GM23338 (cell line): ENCODE measurements around the gene TF. TPM values are rescaled to one million over a fixed set of nuclear protein-coding genes. Genes with fewer than 3 reads are reported as not detected.

Experiments
- ATAC-seq: fragments of 200-7000 bp; cut with Tn5 transposase; 3 replicates; pipeline ENCODE4 v1.9.1; 2020
- DNase-seq: peaks from one replicate; pipeline ENCODE4 v3.0.0-alpha.2; 2015; ENCODE audit warnings: low spot score
- H2AFZ ChIP-seq: fragments of 200-600 bp; sonication (generic); 2 replicates; pipeline ENCODE4 v1.8.0; 2016; ENCODE audit warnings: antibody characterized with exemption, mild to moderate bottlenecking, moderate library complexity
- H3F3A ChIP-seq: fragments of 200-600 bp; sonication (generic); replicated peaks from 2 replicates; pipeline ENCODE4 v1.8.0; 2017; ENCODE audit warnings: antibody characterized with exemption, mixed run types, low read depth
- H3K27ac ChIP-seq: fragments of 200-600 bp; sonication (generic); 2 replicates; pipeline ENCODE4 v1.6.1; 2016; ENCODE audit warnings: low read depth
- H3K27me3 ChIP-seq: fragments of 200-600 bp; sonication (generic); 2 replicates; pipeline ENCODE4 v1.8.0; 2016; ENCODE audit warnings: mild to moderate bottlenecking, mixed run types, moderate library complexity; ENCODE audit not compliant: insufficient read depth
- H3K36me3 ChIP-seq: fragments of 200-600 bp; sonication (generic); 2 replicates; pipeline ENCODE4 v1.8.0; 2016; ENCODE audit warnings: mild to moderate bottlenecking; ENCODE audit not compliant: insufficient read depth
- H3K4me1 ChIP-seq: fragments of 200-600 bp; sonication (generic); 2 replicates; pipeline ENCODE4 v1.8.0; 2016; ENCODE audit warnings: mild to moderate bottlenecking, moderate library complexity; ENCODE audit not compliant: insufficient read depth
- H3K4me2 ChIP-seq: fragments of 200-600 bp; sonication (generic); 2 replicates; pipeline ENCODE4 v1.7.1; 2017; ENCODE audit warnings: mixed run types
- H3K4me3 ChIP-seq: fragments of 200-600 bp; sonication (generic); 2 replicates; pipeline ENCODE4 v1.6.1; 2016; ENCODE audit warnings: mixed run types
- H3K79me2 ChIP-seq: fragments of 200-600 bp; sonication (generic); replicated peaks from 2 replicates; pipeline ENCODE4 v1.8.0; 2017; ENCODE audit warnings: mild to moderate bottlenecking; ENCODE audit not compliant: insufficient read depth
- H3K9me2 ChIP-seq: fragments of 200-600 bp; sonication (generic); 2 replicates; pipeline ENCODE4 v1.8.0; 2017; ENCODE audit not compliant: insufficient read depth
- H4K20me1 ChIP-seq: fragments of 200-600 bp; sonication (generic); replicated peaks from 2 replicates; pipeline ENCODE4 v1.8.0; 2017; ENCODE audit warnings: mild to moderate bottlenecking; ENCODE audit not compliant: insufficient read depth
- H3K27ac Mint-ChIP-seq: 2 replicates; pipeline ENCODE4 v1.8.0; 2020; ENCODE audit warnings: inconsistent platforms, mild to moderate bottlenecking, moderate library complexity, mixed read lengths
- H3K27me3 Mint-ChIP-seq: 3 replicates; pipeline ENCODE4 v1.8.0; 2022; ENCODE audit warnings: low read depth, mild to moderate bottlenecking, moderate library complexity, mixed read lengths, inconsistent platforms; ENCODE audit not compliant: insufficient read depth, poor library complexity
- H3K36me3 Mint-ChIP-seq: 3 replicates; pipeline ENCODE4 v1.8.0; 2021; ENCODE audit warnings: low read depth, mild to moderate bottlenecking, inconsistent platforms, moderate library complexity, mixed read lengths
- H3K4me1 Mint-ChIP-seq: 3 replicates; pipeline ENCODE4 v1.8.0; 2020; ENCODE audit warnings: mild to moderate bottlenecking, inconsistent platforms, mixed read lengths
- H3K4me3 Mint-ChIP-seq: 3 replicates; pipeline ENCODE4 v1.8.0; 2021; ENCODE audit warnings: moderate library complexity, mild to moderate bottlenecking, inconsistent platforms, mixed read lengths
- H3K9me3 Mint-ChIP-seq: 3 replicates; pipeline ENCODE4 v1.8.0; 2020; ENCODE audit warnings: moderate library complexity, mild to moderate bottlenecking, inconsistent platforms, mixed read lengths
- CREB1 ChIP-seq: fragments of 250-450 bp; sonication (Bioruptor Pico); IDR thresholded peaks from 2 replicates; pipeline ENCODE4 v1.5.0; 2020; ENCODE audit warnings: low read depth, mild to moderate bottlenecking, moderate library complexity
- CTCF ChIP-seq, 2 experiments: fragments of 200-600 bp in 1 of 2; sonication (generic) in 1 of 2; conservative IDR thresholded peaks; 2 replicates each; pipeline versions ENCODE4 v1.5.1 to v1.6.1; 2016 to 2017; ENCODE audit warnings: antibody characterized with exemption in 2 of 2, low read depth in 2 of 2, mild to moderate bottlenecking in 2 of 2, moderate library complexity in 1 of 2
- EZH2 ChIP-seq: fragments of 200-600 bp; sonication (generic); IDR thresholded peaks from one replicate; pipeline ENCODE4 v1.8.0; 2017; ENCODE audit warnings: antibody characterized with exemption, mild to moderate bottlenecking, low read depth; ENCODE audit not compliant: unreplicated experiment
- EZH2phosphoT487 ChIP-seq: fragments of 200-600 bp; sonication (generic); IDR thresholded peaks from one replicate; pipeline ENCODE4 v1.8.1; 2018; ENCODE audit warnings: antibody characterized with exemption; ENCODE audit not compliant: unreplicated experiment
- JUNB ChIP-seq: IDR thresholded peaks from one replicate; pipeline ENCODE4 v1.6.1; 2016; ENCODE audit warnings: antibody characterized with exemption; ENCODE audit not compliant: unreplicated experiment
- NANOG ChIP-seq: IDR thresholded peaks from 2 replicates; pipeline ENCODE4 v1.6.1; 2016; ENCODE audit warnings: antibody characterized with exemption, borderline replicate concordance
- POLR2AphosphoS5 ChIP-seq: IDR thresholded peaks from 2 replicates; pipeline ENCODE4 v1.6.1; 2016; ENCODE audit warnings: antibody characterized with exemption, low read depth
- STAT1 ChIP-seq: IDR thresholded peaks from one replicate; pipeline ENCODE4 v1.6.1; 2016; ENCODE audit warnings: antibody characterized with exemption; ENCODE audit not compliant: unreplicated experiment
- ZNF114 ChIP-seq: fragments of 250-450 bp; sonication (Bioruptor Pico); IDR thresholded peaks from 2 replicates; pipeline ENCODE4 v1.5.0; 2020; ENCODE audit warnings: mild to moderate bottlenecking, moderate library complexity
- ZNF331 ChIP-seq: fragments of 250-450 bp; sonication (Bioruptor Pico); IDR thresholded peaks from 2 replicates; pipeline ENCODE4 v1.5.0; 2020; ENCODE audit warnings: low read depth, mild to moderate bottlenecking, moderate library complexity
- polyA plus RNA-seq: library from polyadenylated mRNA; unstranded; fragments of >200 nt; fragmentation: Nextera tagmentation; extraction: Ambion mirVana; gene quantifications from 2 replicates; pipeline ENCODE4 v1.2.1, GENCODE V29; 2016
- total RNA-seq: library from RNA; depleted of rRNA; stranded (reverse); fragments of >200 nt; shearing (Covaris generic); gene quantifications from 2 replicates; pipeline ENCODE4 v1.2.3, GENCODE V29; 2014
- TF ChIP-seq, protein P1 (sequence below): IDR thresholded peaks from one replicate; pipeline ENCODE4 v1.6.1; 2018; ENCODE audit warnings: antibody characterized with exemption; ENCODE audit not compliant: unreplicated experiment
- TF ChIP-seq, protein P2 (sequence below): fragments of 250-450 bp; sonication (Bioruptor Pico); IDR thresholded peaks from 2 replicates; pipeline ENCODE4 v1.5.0; 2020; ENCODE audit warnings: mild to moderate bottlenecking, moderate library complexity
- TF ChIP-seq, protein P3 (sequence below): IDR thresholded peaks from 2 replicates; pipeline ENCODE4 v1.6.1; 2016; ENCODE audit warnings: antibody characterized with exemption

The TF gene
- total and polyA plus RNA-seq, 2 experiments from 2014 or later: 0.03 to 0.76 TPM

DNA sequence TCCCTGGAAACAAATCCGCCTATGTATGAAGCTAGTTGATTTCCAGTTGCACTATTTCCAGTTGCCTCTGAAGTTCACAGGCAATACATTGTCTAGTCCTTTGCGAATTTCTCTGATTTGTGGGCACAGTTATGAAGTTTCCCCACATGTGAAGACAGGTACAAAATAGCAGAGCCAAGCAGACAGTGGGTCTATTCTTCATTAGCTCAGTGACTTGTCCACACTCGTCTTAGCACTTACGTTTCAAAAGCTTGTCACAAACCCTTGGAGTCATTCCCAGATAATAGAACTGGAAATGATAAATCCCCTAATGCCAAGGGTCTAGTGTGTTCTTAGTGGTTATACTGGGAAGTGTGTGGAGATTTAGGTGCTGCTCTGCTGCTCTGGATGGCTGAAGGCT lies 73.9 kb downstream of the TF start:
- H3K9me3 Mint-ChIP-seq: no peaks in the 10 kb centered on the region
- H3K4me1 ChIP-seq: no peaks in the 10 kb centered on the region
- H3K4me1 Mint-ChIP-seq: peaks cover 20% of the 10 kb centered on the region
- H3K27ac ChIP-seq: no peak overlapping the region
- no peaks in the 10 kb centered on the region for H3K79me2 ChIP-seq
- no peak for TF ChIP-seq NANOG
- TF ChIP-seq, protein P1, sequence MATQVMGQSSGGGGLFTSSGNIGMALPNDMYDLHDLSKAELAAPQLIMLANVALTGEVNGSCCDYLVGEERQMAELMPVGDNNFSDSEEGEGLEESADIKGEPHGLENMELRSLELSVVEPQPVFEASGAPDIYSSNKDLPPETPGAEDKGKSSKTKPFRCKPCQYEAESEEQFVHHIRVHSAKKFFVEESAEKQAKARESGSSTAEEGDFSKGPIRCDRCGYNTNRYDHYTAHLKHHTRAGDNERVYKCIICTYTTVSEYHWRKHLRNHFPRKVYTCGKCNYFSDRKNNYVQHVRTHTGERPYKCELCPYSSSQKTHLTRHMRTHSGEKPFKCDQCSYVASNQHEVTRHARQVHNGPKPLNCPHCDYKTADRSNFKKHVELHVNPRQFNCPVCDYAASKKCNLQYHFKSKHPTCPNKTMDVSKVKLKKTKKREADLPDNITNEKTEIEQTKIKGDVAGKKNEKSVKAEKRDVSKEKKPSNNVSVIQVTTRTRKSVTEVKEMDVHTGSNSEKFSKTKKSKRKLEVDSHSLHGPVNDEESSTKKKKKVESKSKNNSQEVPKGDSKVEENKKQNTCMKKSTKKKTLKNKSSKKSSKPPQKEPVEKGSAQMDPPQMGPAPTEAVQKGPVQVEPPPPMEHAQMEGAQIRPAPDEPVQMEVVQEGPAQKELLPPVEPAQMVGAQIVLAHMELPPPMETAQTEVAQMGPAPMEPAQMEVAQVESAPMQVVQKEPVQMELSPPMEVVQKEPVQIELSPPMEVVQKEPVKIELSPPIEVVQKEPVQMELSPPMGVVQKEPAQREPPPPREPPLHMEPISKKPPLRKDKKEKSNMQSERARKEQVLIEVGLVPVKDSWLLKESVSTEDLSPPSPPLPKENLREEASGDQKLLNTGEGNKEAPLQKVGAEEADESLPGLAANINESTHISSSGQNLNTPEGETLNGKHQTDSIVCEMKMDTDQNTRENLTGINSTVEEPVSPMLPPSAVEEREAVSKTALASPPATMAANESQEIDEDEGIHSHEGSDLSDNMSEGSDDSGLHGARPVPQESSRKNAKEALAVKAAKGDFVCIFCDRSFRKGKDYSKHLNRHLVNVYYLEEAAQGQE: no peak
- no peak for TF ChIP-seq ZNF331 (CRISPR knock-in tag)
- TF ChIP-seq, protein P2, sequence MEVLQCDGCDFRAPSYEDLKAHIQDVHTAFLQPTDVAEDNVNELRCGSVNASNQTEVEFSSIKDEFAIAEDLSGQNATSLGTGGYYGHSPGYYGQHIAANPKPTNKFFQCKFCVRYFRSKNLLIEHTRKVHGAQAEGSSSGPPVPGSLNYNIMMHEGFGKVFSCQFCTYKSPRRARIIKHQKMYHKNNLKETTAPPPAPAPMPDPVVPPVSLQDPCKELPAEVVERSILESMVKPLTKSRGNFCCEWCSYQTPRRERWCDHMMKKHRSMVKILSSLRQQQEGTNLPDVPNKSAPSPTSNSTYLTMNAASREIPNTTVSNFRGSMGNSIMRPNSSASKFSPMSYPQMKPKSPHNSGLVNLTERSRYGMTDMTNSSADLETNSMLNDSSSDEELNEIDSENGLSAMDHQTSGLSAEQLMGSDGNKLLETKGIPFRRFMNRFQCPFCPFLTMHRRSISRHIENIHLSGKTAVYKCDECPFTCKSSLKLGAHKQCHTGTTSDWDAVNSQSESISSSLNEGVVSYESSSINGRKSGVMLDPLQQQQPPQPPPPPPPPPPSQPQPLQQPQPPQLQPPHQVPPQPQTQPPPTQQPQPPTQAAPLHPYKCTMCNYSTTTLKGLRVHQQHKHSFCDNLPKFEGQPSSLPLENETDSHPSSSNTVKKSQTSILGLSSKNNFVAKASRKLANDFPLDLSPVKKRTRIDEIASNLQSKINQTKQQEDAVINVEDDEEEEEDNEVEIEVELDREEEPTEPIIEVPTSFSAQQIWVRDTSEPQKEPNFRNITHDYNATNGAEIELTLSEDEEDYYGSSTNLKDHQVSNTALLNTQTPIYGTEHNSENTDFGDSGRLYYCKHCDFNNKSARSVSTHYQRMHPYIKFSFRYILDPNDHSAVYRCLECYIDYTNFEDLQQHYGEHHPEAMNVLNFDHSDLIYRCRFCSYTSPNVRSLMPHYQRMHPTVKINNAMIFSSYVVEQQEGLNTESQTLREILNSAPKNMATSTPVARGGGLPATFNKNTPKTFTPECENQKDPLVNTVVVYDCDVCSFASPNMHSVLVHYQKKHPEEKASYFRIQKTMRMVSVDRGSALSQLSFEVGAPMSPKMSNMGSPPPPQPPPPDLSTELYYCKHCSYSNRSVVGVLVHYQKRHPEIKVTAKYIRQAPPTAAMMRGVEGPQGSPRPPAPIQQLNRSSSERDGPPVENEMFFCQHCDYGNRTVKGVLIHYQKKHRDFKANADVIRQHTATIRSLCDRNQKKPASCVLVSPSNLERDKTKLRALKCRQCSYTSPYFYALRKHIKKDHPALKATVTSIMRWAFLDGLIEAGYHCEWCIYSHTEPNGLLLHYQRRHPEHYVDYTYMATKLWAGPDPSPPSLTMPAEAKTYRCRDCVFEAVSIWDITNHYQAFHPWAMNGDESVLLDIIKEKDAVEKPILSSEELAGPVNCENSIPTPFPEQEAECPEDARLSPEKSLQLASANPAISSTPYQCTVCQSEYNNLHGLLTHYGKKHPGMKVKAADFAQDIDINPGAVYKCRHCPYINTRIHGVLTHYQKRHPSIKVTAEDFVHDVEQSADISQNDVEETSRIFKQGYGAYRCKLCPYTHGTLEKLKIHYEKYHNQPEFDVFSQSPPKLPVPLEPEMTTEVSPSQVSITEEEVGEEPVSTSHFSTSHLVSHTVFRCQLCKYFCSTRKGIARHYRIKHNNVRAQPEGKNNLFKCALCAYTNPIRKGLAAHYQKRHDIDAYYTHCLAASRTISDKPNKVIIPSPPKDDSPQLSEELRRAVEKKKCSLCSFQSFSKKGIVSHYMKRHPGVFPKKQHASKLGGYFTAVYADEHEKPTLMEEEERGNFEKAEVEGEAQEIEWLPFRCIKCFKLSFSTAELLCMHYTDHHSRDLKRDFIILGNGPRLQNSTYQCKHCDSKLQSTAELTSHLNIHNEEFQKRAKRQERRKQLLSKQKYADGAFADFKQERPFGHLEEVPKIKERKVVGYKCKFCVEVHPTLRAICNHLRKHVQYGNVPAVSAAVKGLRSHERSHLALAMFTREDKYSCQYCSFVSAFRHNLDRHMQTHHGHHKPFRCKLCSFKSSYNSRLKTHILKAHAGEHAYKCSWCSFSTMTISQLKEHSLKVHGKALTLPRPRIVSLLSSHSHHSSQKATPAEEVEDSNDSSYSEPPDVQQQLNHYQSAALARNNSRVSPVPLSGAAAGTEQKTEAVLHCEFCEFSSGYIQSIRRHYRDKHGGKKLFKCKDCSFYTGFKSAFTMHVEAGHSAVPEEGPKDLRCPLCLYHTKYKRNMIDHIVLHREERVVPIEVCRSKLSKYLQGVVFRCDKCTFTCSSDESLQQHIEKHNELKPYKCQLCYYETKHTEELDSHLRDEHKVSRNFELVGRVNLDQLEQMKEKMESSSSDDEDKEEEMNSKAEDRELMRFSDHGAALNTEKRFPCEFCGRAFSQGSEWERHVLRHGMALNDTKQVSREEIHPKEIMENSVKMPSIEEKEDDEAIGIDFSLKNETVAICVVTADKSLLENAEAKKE (CRISPR knock-in tag): no peak
- TF ChIP-seq CTCF (conservative IDR thresholded peaks at IDR 0.05; ENCODE audit: low read depth in 2 of 2): no peak
- TF ChIP-seq POLR2AphosphoS5: no peak
- no peak for TF ChIP-seq EZH2
- no peak for TF ChIP-seq ZNF114 (CRISPR knock-in tag)
- no peak for TF ChIP-seq STAT1
- TF ChIP-seq, protein P3, sequence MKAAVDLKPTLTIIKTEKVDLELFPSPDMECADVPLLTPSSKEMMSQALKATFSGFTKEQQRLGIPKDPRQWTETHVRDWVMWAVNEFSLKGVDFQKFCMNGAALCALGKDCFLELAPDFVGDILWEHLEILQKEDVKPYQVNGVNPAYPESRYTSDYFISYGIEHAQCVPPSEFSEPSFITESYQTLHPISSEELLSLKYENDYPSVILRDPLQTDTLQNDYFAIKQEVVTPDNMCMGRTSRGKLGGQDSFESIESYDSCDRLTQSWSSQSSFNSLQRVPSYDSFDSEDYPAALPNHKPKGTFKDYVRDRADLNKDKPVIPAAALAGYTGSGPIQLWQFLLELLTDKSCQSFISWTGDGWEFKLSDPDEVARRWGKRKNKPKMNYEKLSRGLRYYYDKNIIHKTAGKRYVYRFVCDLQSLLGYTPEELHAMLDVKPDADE: no peak
- no peak for TF ChIP-seq JUNB
- no peak for TF ChIP-seq EZH2phosphoT487
- no peak for TF ChIP-seq CREB1 (CRISPR knock-in tag)
- H3K9me2 ChIP-seq: peaks cover 4% of the 10 kb centered on the region; the same call in 1 of the 2 replicates
- DNase-seq: no peak
- H3K36me3 Mint-ChIP-seq: peaks cover 63% of the 10 kb centered on the region
- H3K4me3 ChIP-seq: no peak overlapping the region
- H4K20me1 ChIP-seq: no peaks in the 10 kb centered on the region; the same call in 1 of the 2 replicates
- H3K27me3 ChIP-seq: no peaks in the 10 kb centered on the region
- H2AFZ ChIP-seq: no peak overlapping the region
- no peak for ATAC-seq
- H3K4me3 Mint-ChIP-seq: no peak overlapping the region
- H3K4me2 ChIP-seq: no peak overlapping the region
- peaks cover 13% of the 10 kb centered on the region for H3K27me3 Mint-ChIP-seq
- H3F3A ChIP-seq: peaks cover 8% of the 10 kb centered on the region
- H3K27ac Mint-ChIP-seq: no peak overlapping the region
- H3K36me3 ChIP-seq: peaks cover 31% of the 10 kb centered on the region; the same call in 1 of the 2 replicates
